Right atrium auricular region (tissue), 2 donors: Measurements from ENCODE around the gene NAV3. TPM values are rescaled to one million over a fixed set of nuclear protein-coding genes. Genes with fewer than 3 reads are reported as not detected.

Experiments used
- DNase-seq: peaks from one replicate; pipeline ENCODE4 v3.0.0-alpha.2; 2019; ENCODE audit warnings: low spot score
- H3K27ac ChIP-seq, 2 donors: fragments of 200-600 bp; sonication (generic); 1 replicate in 1 of 2; 2 replicates in 1 of 2; pipeline ENCODE4 v1.5.1; 2016 to 2019
- H3K27me3 ChIP-seq, 2 donors: fragments of 200-600 bp; sonication (generic); one replicate each; pipeline versions ENCODE4 v1.5.1 to v1.6.0; 2017 to 2019
- H3K36me3 ChIP-seq: fragments of 200-600 bp; sonication (generic); one replicate; pipeline ENCODE4 v1.5.1; 2016
- H3K4me1 ChIP-seq, 2 donors: fragments of 200-600 bp; sonication (generic); one replicate each; pipeline versions ENCODE4 v1.5.1 to v1.6.0; 2017 to 2019
- H3K4me3 ChIP-seq, 2 donors: fragments of 200-600 bp; sonication (generic); 1 replicate in 1 of 2; 2 replicates in 1 of 2; pipeline ENCODE4 v1.5.1; 2017 to 2019; ENCODE audit warnings: mild to moderate bottlenecking in 1 of 2, moderate library complexity in 1 of 2
- H3K9me3 ChIP-seq, 2 donors: fragments of 200-600 bp; sonication (generic); one replicate each; pipeline ENCODE4 v1.5.1; 2019
- total RNA-seq, 2 donors: library from RNA; depleted of rRNA; stranded (reverse); fragments of >200 nt; gene quantifications; one replicate each; pipeline ENCODE4 v1.1.0, GENCODE V29; 2016
- TF ChIP-seq, protein P1 (sequence below), 2 donors: fragments of 200-600 bp; sonication (generic); IDR thresholded peaks; one replicate each; pipeline ENCODE4 v1.5.1; 2019; ENCODE audit warnings: antibody characterized with exemption in 2 of 2

The NAV3 gene
- total RNA-seq, 2 donors from 2014 or later = 4.4 to 5.1 TPM

DNA sequence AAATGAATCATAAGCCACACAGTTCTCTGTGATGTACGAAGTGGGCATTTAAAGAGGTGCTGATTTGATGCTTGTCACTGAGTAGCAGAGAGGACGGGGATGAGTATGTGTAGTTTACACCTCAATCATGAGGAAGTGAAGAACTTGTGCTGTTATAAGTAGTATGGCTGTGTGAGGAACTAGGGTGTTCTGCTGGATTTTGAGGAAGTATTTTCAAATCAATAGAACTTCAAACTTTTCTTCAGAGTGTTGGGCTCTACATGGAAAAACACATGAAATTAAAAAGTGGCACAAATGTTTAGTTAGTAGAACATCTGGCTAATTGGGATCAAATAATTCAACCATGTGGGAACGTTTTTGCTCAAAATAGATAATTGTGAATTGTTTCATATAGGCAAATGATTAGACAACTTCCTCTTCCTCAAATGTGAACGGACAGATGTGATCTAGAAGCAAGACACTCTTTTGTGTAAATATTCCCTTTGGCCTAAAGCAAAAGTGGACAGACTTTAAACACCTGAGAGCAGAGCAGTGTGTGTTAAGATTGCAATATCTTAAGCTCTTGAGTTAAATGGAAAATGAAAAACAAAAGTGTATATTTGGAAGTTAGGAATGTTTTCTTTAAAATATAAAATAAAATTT lies 168.5 kb downstream of the NAV3 start:
- H3K36me3 ChIP-seq = no peaks in the 10 kb centered on the region
- no peaks in the 10 kb centered on the region for H3K4me1 ChIP-seq
- H3K9me3 ChIP-seq = no peaks in the 10 kb centered on the region
- H3K4me3 ChIP-seq = no peak overlapping the region
- no peaks in the 10 kb centered on the region for H3K27me3 ChIP-seq
- H3K27ac ChIP-seq = no peak overlapping the region
- DNase-seq = no peak
- TF ChIP-seq, protein P1, sequence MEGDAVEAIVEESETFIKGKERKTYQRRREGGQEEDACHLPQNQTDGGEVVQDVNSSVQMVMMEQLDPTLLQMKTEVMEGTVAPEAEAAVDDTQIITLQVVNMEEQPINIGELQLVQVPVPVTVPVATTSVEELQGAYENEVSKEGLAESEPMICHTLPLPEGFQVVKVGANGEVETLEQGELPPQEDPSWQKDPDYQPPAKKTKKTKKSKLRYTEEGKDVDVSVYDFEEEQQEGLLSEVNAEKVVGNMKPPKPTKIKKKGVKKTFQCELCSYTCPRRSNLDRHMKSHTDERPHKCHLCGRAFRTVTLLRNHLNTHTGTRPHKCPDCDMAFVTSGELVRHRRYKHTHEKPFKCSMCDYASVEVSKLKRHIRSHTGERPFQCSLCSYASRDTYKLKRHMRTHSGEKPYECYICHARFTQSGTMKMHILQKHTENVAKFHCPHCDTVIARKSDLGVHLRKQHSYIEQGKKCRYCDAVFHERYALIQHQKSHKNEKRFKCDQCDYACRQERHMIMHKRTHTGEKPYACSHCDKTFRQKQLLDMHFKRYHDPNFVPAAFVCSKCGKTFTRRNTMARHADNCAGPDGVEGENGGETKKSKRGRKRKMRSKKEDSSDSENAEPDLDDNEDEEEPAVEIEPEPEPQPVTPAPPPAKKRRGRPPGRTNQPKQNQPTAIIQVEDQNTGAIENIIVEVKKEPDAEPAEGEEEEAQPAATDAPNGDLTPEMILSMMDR (IDR thresholded peaks at IDR 0.05) = no peak

- Histone ChIP-seq H3K36me3 (no peaks in the 10 kb centered on the region), H3K4me3 (no peak overlapping the region), H3K27ac (no peak overlapping the region), H3K27me3 (no peaks in the 10 kb centered on the region), H3K9me3 (no peaks in the 10 kb centered on the region), H3K4me1 (no peaks in the 10 kb centered on the region)
- TF ChIP-seq, protein P1 (IDR thresholded peaks at IDR 0.05) = no peak
- DNase-seq = no peak
These were observed 172.2 kb downstream of the NAV3 start for GRCh38 chr12:78002878-78003277.

GRCh38 chr12:78004249-78005093 lies 173.8 kb downstream of the NAV3 start:
- TF ChIP-seq, protein P1 (IDR thresholded peaks at IDR 0.05) = no peak
- no peaks in the 10 kb centered on the region for H3K4me1 ChIP-seq
- no peak overlapping the region for H3K27ac ChIP-seq
- no peak for DNase-seq
- H3K4me3 ChIP-seq = no peak overlapping the region
- H3K27me3 ChIP-seq = no peaks in the 10 kb centered on the region
- H3K36me3 ChIP-seq = no peaks in the 10 kb centered on the region
- no peaks in the 10 kb centered on the region for H3K9me3 ChIP-seq

DNA sequence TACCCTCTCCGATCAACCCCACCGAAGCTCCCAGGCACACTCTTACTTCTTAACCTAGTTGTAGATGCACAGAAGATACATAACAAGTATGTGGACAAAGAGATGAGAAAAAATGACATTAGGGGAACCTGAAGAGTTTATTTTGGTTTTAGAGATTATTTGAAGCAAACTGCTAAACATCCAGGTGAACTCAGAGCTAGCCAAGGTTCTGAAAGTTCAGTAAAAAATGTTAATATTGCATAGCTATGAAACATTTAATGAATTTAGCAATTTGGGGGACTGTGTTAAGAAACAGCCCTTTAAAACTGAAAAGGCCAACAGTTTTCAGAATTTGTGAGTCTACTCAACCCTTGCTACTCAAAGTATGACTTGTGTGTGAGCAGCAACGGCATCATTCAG lies 174.4 kb downstream of the NAV3 start:
- H3K4me1 ChIP-seq = no peaks in the 10 kb centered on the region
- no peaks in the 10 kb centered on the region for H3K27me3 ChIP-seq
- H3K9me3 ChIP-seq = no peaks in the 10 kb centered on the region
- H3K4me3 ChIP-seq = no peak overlapping the region
- TF ChIP-seq, protein P1 (IDR thresholded peaks at IDR 0.05) = no peak
- no peak overlapping the region for H3K27ac ChIP-seq
- DNase-seq = no peak
- no peaks in the 10 kb centered on the region for H3K36me3 ChIP-seq

- no peak overlapping the region for H3K4me3 ChIP-seq
- no peaks in the 10 kb centered on the region for H3K9me3 ChIP-seq
- no peak for DNase-seq
- H3K4me1 ChIP-seq = no peaks in the 10 kb centered on the region
- H3K27me3 ChIP-seq = no peaks in the 10 kb centered on the region
- TF ChIP-seq, protein P1 (IDR thresholded peaks at IDR 0.05) = no peak
- H3K36me3 ChIP-seq = no peaks in the 10 kb centered on the region
- H3K27ac ChIP-seq = no peak overlapping the region
These were observed 176.5 kb downstream of the NAV3 start for GRCh38 chr12:78007173-78007572.
